Stimulated activated naive B cell treated with anti-CD40 and anti-IgM and Interleukin-4, amounts not matched to agents 10 μg/mL and 1 μg/mL and 100 μg/mL, for 72 hours (primary cell): Measurements from ENCODE around the gene CCDC120.

ENCODE experiments used
- ATAC-seq, 2 donors: fragments of 150-1000 bp; cut with Tn5 transposase; replicated peaks; 2 replicates each; pipeline ENCODE4 v1.10.0; 2021; ENCODE audit warnings: moderate library complexity in 1 of 2
- DNase-seq: peaks from one replicate; pipeline ENCODE4 v3.0.0; 2021
- H3K27ac Mint-ChIP-seq: one replicate; pipeline ENCODE4 v1.8.0; 2022; ENCODE audit warnings: mild to moderate bottlenecking, mixed read lengths
- H3K27me3 Mint-ChIP-seq, 2 donors: one replicate each; pipeline ENCODE4 v1.8.0; 2022; ENCODE audit warnings: mixed read lengths in 2 of 2
- H3K36me3 Mint-ChIP-seq, 2 donors: one replicate each; pipeline ENCODE4 v1.8.0; 2022; ENCODE audit warnings: mixed read lengths in 2 of 2, mild to moderate bottlenecking in 1 of 2
- H3K4me1 Mint-ChIP-seq, 2 donors: one replicate each; pipeline ENCODE4 v1.8.0; 2022; ENCODE audit warnings: mixed read lengths in 2 of 2, mild to moderate bottlenecking in 1 of 2
- H3K4me3 Mint-ChIP-seq, 2 donors: one replicate each; pipeline ENCODE4 v1.8.0; 2022; ENCODE audit warnings: mild to moderate bottlenecking in 2 of 2, mixed read lengths in 2 of 2, moderate library complexity in 1 of 2
- H3K9me3 Mint-ChIP-seq, 2 donors: one replicate each; pipeline ENCODE4 v1.8.0; 2022; ENCODE audit warnings: mixed read lengths in 2 of 2, mild to moderate bottlenecking in 1 of 2

Gene CCDC120, protein sequence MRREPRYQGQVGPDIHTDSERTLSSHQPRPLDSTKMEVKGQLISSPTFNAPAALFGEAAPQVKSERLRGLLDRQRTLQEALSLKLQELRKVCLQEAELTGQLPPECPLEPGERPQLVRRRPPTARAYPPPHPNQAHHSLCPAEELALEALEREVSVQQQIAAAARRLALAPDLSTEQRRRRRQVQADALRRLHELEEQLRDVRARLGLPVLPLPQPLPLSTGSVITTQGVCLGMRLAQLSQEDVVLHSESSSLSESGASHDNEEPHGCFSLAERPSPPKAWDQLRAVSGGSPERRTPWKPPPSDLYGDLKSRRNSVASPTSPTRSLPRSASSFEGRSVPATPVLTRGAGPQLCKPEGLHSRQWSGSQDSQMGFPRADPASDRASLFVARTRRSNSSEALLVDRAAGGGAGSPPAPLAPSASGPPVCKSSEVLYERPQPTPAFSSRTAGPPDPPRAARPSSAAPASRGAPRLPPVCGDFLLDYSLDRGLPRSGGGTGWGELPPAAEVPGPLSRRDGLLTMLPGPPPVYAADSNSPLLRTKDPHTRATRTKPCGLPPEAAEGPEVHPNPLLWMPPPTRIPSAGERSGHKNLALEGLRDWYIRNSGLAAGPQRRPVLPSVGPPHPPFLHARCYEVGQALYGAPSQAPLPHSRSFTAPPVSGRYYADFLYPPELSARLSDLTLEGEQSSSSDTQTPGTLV

DNA sequence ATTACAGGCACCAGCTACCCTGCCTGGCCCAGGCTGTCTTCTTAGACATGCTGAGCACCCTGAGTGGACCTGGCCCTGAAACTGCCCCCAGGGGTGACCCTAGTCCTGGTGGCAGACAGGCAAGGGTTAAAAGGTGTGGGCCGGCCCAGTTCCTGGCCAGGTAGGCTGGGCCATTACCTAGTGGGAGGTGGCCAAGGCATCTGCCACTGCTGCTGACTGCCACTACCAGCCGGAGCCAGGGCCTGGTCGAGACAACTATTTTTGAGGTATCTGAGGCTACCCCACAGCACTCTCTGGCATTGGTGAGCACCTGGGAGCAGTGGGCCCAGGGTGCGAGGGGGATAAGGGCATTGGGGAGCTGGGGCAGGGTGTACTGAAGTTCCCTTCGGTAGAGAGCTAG, at the start of gene CCDC120:
Gene CCDC120, plus strand, starts transcription at position 206 of the 400 bp plus-strand sequence. CDS start 3,043 bp downstream, outside the sequence.
- Mint-ChIP-seq H3K9me3 (peaks cover 0 to 6% of the 10 kb centered on the region in 2 donors), H3K4me3 (no peak within 1 kb of the TSS), H3K4me1 (peaks cover 12 to 15% of the 10 kb centered on the region in 2 donors), H3K27ac (peak within 1 kb of the TSS; percentile 63), H3K27me3 (peaks cover 0 to 5% of the 10 kb centered on the region in 2 donors), H3K36me3 (peaks cover 2 to 6% of the 10 kb centered on the region in 2 donors)
- DNase-seq, result no peak
- no peak for ATAC-seq

GRCh38 chrX:49019050-49019449, 39.7 kb upstream of the CCDC120 start:
- no peak for ATAC-seq

DNA sequence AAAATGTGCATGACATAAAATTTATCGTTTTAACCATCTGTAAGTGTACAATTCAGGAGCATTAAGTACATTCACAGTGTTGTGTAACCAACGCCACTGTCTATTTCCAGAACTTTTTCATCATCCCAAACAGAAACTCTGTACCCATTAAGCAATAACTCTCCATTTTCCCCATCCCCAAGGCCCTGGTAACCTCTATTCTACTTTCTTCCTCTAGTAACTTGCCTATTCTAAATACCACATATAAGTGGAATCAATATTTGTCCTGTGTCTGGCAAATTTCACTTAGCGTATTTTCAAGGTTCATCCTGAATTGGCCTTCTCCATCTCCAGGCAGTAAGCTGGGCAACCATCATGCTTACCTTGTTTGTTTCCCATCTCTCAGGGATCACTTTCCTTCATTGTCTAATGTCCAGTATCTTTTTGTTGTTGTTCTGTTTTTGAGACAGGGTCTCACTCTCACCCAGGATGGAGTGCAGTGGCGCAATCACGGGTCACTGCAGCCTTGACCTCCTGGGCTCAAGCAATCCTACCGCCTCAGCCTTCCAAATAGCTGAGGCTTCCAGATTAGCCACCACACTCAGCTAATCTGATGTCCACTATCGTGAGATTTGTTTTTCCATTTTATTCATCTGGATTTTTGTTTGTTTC, 39.1 kb upstream of the CCDC120 start:
- H3K9me3 Mint-ChIP-seq, result no peaks in the 10 kb centered on the region
- H3K4me3 Mint-ChIP-seq, result no peak overlapping the region
- no peaks in the 10 kb centered on the region for H3K27me3 Mint-ChIP-seq
- peaks cover 0 to 6% of the 10 kb centered on the region in 2 donors for H3K36me3 Mint-ChIP-seq
- H3K4me1 Mint-ChIP-seq, result no peaks in the 10 kb centered on the region
- H3K27ac Mint-ChIP-seq, result no peak overlapping the region
- DNase-seq (no peak), ATAC-seq (no peak)

More at GRCh38 chrX:49019050-49019449, 39.7 kb upstream of the CCDC120 start:
- no peaks in the 10 kb centered on the region for H3K9me3 Mint-ChIP-seq
- H3K36me3 Mint-ChIP-seq, result no peaks in the 10 kb centered on the region
- no peaks in the 10 kb centered on the region for H3K27me3 Mint-ChIP-seq
- no peaks in the 10 kb centered on the region for H3K4me1 Mint-ChIP-seq
- no peak overlapping the region for H3K4me3 Mint-ChIP-seq
- no peak for DNase-seq
- no peak overlapping the region for H3K27ac Mint-ChIP-seq

- peaks cover 1 to 12% of the 10 kb centered on the region in 2 donors for H3K4me1 Mint-ChIP-seq
- ATAC-seq, result no peak
- no peak overlapping the region for H3K27ac Mint-ChIP-seq
Measured at GRCh38 chrX:49029876-49030275, 28.9 kb upstream of the CCDC120 start.

GRCh38 chrX:49030283-49030682, 28.5 kb upstream of the CCDC120 start:
- H3K4me3 Mint-ChIP-seq, result no peak overlapping the region
- H3K4me1 Mint-ChIP-seq, result peaks cover 1 to 12% of the 10 kb centered on the region in 2 donors
- H3K27ac Mint-ChIP-seq, result no peak overlapping the region
- peaks cover 12 to 27% of the 10 kb centered on the region in 2 donors for H3K36me3 Mint-ChIP-seq
- H3K27me3 Mint-ChIP-seq, result no peaks in the 10 kb centered on the region
- ATAC-seq (no peak), DNase-seq (no peak)
- no peaks in the 10 kb centered on the region for H3K9me3 Mint-ChIP-seq

More at GRCh38 chrX:49029876-49030275, 28.9 kb upstream of the CCDC120 start:
- Mint-ChIP-seq H3K27me3 (no peaks in the 10 kb centered on the region), H3K36me3 (peaks cover 12 to 26% of the 10 kb centered on the region in 2 donors), H3K4me3 (no peak overlapping the region), H3K9me3 (no peaks in the 10 kb centered on the region)
- DNase-seq, result no peak

GRCh38 chrX:49037883-49038475, 20.8 kb upstream of the CCDC120 start:
- no peaks in the 10 kb centered on the region for H3K27me3 Mint-ChIP-seq
- ATAC-seq (no peak), DNase-seq (no peak)
- peaks cover 20 to 36% of the 10 kb centered on the region in 2 donors for H3K36me3 Mint-ChIP-seq
- peaks cover 26 to 41% of the 10 kb centered on the region in 2 donors for H3K4me1 Mint-ChIP-seq
- peak overlapping the region; percentile 47 for H3K27ac Mint-ChIP-seq
- H3K9me3 Mint-ChIP-seq, result no peaks in the 10 kb centered on the region
- no peak overlapping the region for H3K4me3 Mint-ChIP-seq

GRCh38 chrX:49039598-49040375, 19.0 kb upstream of the CCDC120 start:
- Mint-ChIP-seq H3K27ac (peak overlapping the region; percentile 92), H3K27me3 (no peaks in the 10 kb centered on the region), H3K9me3 (no peaks in the 10 kb centered on the region), H3K4me1 (peaks cover 29 to 40% of the 10 kb centered on the region in 2 donors), H3K4me3 (peak overlapping the region; percentile 53 to 63), H3K36me3 (peaks cover 16 to 24% of the 10 kb centered on the region in 2 donors)
- no peak for DNase-seq
- ATAC-seq, result no peak

GRCh38 chrX:49040376-49040955, 18.3 kb upstream of the CCDC120 start:
- Mint-ChIP-seq H3K4me1 (peaks cover 29 to 40% of the 10 kb centered on the region in 2 donors), H3K4me3 (peak overlapping the region; percentile 50 to 63), H3K27me3 (no peaks in the 10 kb centered on the region), H3K9me3 (no peaks in the 10 kb centered on the region), H3K27ac (peak overlapping the region; percentile 92), H3K36me3 (peaks cover 16 to 22% of the 10 kb centered on the region in 2 donors)
- no peak for ATAC-seq
- DNase-seq, result no peak

GRCh38 chrX:49041744-49042580, 16.8 kb upstream of the CCDC120 start:
- peak overlapping the region; percentile 91 for H3K27ac Mint-ChIP-seq
- H3K36me3 Mint-ChIP-seq, result peaks cover 16 to 22% of the 10 kb centered on the region in 2 donors
- H3K4me3 Mint-ChIP-seq, result peak overlapping the region; percentile 86 to 87
- ATAC-seq (no peak), DNase-seq (no peak)
- H3K4me1 Mint-ChIP-seq, result peaks cover 29 to 40% of the 10 kb centered on the region in 2 donors
- no peaks in the 10 kb centered on the region for H3K27me3 Mint-ChIP-seq
- H3K9me3 Mint-ChIP-seq, result no peaks in the 10 kb centered on the region

DNA sequence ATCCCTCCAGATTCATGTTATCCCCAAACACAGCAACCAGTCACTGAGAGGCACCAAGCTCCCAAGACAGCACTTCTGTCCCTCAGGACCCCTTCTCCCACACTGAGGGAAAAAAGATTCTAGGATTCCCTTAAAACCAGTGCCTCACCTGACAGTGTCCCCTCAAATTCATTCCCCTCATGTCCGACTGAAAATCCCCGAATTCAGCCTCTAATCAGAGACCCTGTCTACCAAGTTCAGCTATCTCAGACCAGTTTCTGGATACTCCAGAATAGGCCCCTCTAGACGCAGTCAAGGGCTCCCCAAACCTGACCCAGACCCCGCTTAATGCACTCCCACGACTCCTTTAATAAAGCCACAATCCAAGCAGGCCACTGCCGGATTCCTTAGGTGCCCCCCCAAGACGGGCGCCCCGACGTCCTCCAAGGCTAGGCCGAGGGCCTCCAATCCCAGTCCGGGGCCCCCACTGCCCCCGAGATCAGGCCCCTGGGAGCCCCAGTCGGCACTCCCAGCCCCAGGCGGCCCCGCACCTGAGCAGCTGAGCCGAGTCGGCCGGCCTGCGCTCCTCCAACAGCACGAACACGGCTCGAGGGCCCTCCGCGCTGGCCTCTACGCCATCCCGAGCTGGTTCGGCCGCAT, 16.1 kb upstream of the CCDC120 start:
- H3K27ac Mint-ChIP-seq, result peak overlapping the region; percentile 91
- DNase-seq, result no peak
- no peaks in the 10 kb centered on the region for H3K9me3 Mint-ChIP-seq
- peaks cover 15 to 20% of the 10 kb centered on the region in 2 donors for H3K36me3 Mint-ChIP-seq
- peak overlapping the region; percentile 86 to 87 for H3K4me3 Mint-ChIP-seq
- peaks cover 28 to 40% of the 10 kb centered on the region in 2 donors for H3K4me1 Mint-ChIP-seq
- no peak for ATAC-seq
- H3K27me3 Mint-ChIP-seq, result no peaks in the 10 kb centered on the region

GRCh38 chrX:49043220-49043986, 15.4 kb upstream of the CCDC120 start, which contains the start of gene TFE3:
Gene TFE3 (minus strand): TSS chrX:49043357. CDS start chrX:49043226, 131 bp downstream.
- ATAC-seq (peak; percentile 91), DNase-seq (peak; percentile 96)
- Mint-ChIP-seq H3K27ac (peak within 1 kb of the TSS; percentile 91), H3K4me1 (peaks cover 26 to 40% of the 10 kb centered on the region in 2 donors), H3K27me3 (no peaks in the 10 kb centered on the region), H3K36me3 (peaks cover 13 to 16% of the 10 kb centered on the region in 2 donors), H3K9me3 (no peaks in the 10 kb centered on the region), H3K4me3 (peak within 1 kb of the TSS; percentile 86 to 87)
